Renal cortex interstitium (tissue), 11 donors: ENCODE data around the gene MAPKAPK2. TPM values are rescaled to one million over a fixed set of nuclear protein-coding genes. Genes with fewer than 3 reads are reported as not detected.

ENCODE experiments used
- DNase-seq, 11 donors: peaks; one replicate each; pipeline ENCODE4 v3.0.0-alpha.2; 2013; ENCODE audit warnings: low read depth in 9 of 11, low spot score in 4 of 11; ENCODE audit errors: extremely low read depth in 1 of 11
- polyA plus RNA-seq, 3 donors: library from polyadenylated mRNA; unstranded; fragments of 120-200 nt; gene quantifications; one replicate each; pipeline ENCODE4 v1.2.1, GENCODE V29; 2013; ENCODE audit not compliant: insufficient read length in 3 of 3

Gene MAPKAPK2
- polyA plus RNA-seq, 3 donors, result 73.7 to 86.1 (median 78.5) TPM

- no peak for DNase-seq
These were observed 11.6 kb upstream of the MAPKAPK2 start for GRCh38 chr1:206672844-206673758.

- no peak for DNase-seq
These were observed 10.5 kb upstream of the MAPKAPK2 start for GRCh38 chr1:206674236-206674635.

- DNase-seq, result no peak
These were observed 9.9 kb upstream of the MAPKAPK2 start for GRCh38 chr1:206674745-206675175.

GRCh38 chr1:206676499-206676898 is 8.2 kb upstream of the MAPKAPK2 start:
- DNase-seq, result no peak

- no peak for DNase-seq
These were observed 6.2 kb upstream of the MAPKAPK2 start for GRCh38 chr1:206678490-206678889.

- no peak for DNase-seq
These were observed 4.9 kb upstream of the MAPKAPK2 start for GRCh38 chr1:206679738-206680211.

GRCh38 chr1:206680279-206680678 is 4.4 kb upstream of the MAPKAPK2 start:
- no peak for DNase-seq

- no peak for DNase-seq
These were observed 3.3 kb upstream of the MAPKAPK2 start for GRCh38 chr1:206681359-206681758.

GRCh38 chr1:206682111-206682510 is 2.6 kb upstream of the MAPKAPK2 start:
- no peak for DNase-seq

GRCh38 chr1:206683313-206683712 is 1.4 kb upstream of the MAPKAPK2 start:
- no peak for DNase-seq

GRCh38 chr1:206684003-206684402 is 702 bp upstream of the MAPKAPK2 start:
- no peak for DNase-seq

GRCh38 chr1:206685334-206685768 is 646 bp downstream of the MAPKAPK2 start:
- DNase-seq, result no peak

GRCh38 chr1:206685769-206686477 is 1.2 kb downstream of the MAPKAPK2 start:
- peak in 2 of 11 donors; percentile 45 to 61 for DNase-seq

GRCh38 chr1:206686478-206687249 is 2.0 kb downstream of the MAPKAPK2 start:
- DNase-seq, result no peak

- no peak for DNase-seq
These were observed 2.7 kb downstream of the MAPKAPK2 start for GRCh38 chr1:206687251-206687914.

GRCh38 chr1:206687915-206688442 is 3.3 kb downstream of the MAPKAPK2 start:
- DNase-seq, result no peak

- no peak for DNase-seq
These were observed 5.8 kb downstream of the MAPKAPK2 start for GRCh38 chr1:206690516-206690915.

- no peak for DNase-seq
These were observed 6.9 kb downstream of the MAPKAPK2 start for GRCh38 chr1:206691604-206692003.

GRCh38 chr1:206693029-206693428 is 8.3 kb downstream of the MAPKAPK2 start:
- DNase-seq, result no peak
